Prostate gland (tissue), 2 donors: Measurements from ENCODE around the gene ANKS1B. TPM values are rescaled to one million over a fixed set of nuclear protein-coding genes. Genes with fewer than 3 reads are reported as not detected.

Experiments used
- DNase-seq: peaks from one replicate; pipeline ENCODE4 v3.0.0-alpha.2; 2019; ENCODE audit warnings: low spot score
- H3K27ac ChIP-seq, 2 donors: fragments of 200-600 bp; sonication (generic); 2 replicates each; pipeline ENCODE4 v1.5.1; 2017 to 2019
- H3K27me3 ChIP-seq: fragments of 200-600 bp; sonication (generic); replicated peaks from 2 replicates; pipeline ENCODE4 v1.5.1; 2019; ENCODE audit not compliant: insufficient read depth
- H3K36me3 ChIP-seq, 2 donors: fragments of 200-600 bp; sonication (generic); 1 replicate in 1 of 2; 2 replicates in 1 of 2; pipeline versions ENCODE4 v1.5.1 to v1.8.1; 2017 to 2019
- H3K4me1 ChIP-seq: fragments of 200-600 bp; sonication (generic); replicated peaks from 2 replicates; pipeline ENCODE4 v1.5.1; 2019
- H3K4me3 ChIP-seq, 2 donors: fragments of 200-600 bp; sonication (generic); 2 replicates each; pipeline ENCODE4 v1.5.1; 2017 to 2019
- H3K9me3 ChIP-seq: fragments of 200-600 bp; sonication (generic); 2 replicates; pipeline ENCODE4 v1.5.1; 2017
- CTCF ChIP-seq, 4 experiments: fragments of 200-600 bp in 2 of 4; fragments of 450-650 bp in 2 of 4; sonication (generic) in 2 of 4; IDR thresholded peaks; 1 replicate in 3 of 4; 2 replicates in 1 of 4; pipeline ENCODE4 v1.5.1; 2016 to 2019; ENCODE audit warnings: antibody characterized with exemption in 4 of 4, mild to moderate bottlenecking in 2 of 4, moderate library complexity in 2 of 4
- POLR2A ChIP-seq: fragments of 450-650 bp; IDR thresholded peaks from one replicate; pipeline ENCODE4 v1.6.1; 2016; ENCODE audit warnings: antibody characterized with exemption, mild to moderate bottlenecking
- POLR2AphosphoS5 ChIP-seq: sonication (generic); formaldehyde crosslinking; IDR thresholded peaks from one replicate; pipeline ENCODE4 v1.6.1; 2017; ENCODE audit warnings: antibody characterized with exemption
- WGBS: methylation state at CpG from one replicate; pipeline ENCODE4 v1.1.5; 2018; 5-methylcytosine and 5-hydroxymethylcytosine counted together
- intact Hi-C: fragments of 100-400 bp; cut with DNase I; formaldehyde crosslinking; loops from one replicate; pipeline ENCODE4 v1.14.2; 2022
- total RNA-seq, 2 donors: library from RNA; depleted of rRNA; stranded (reverse); fragments of >200 nt; gene quantifications; one replicate each; pipeline ENCODE4 v1.1.0, GENCODE V29; 2016

Gene ANKS1B
- total RNA-seq, 2 donors from 2014 or later: 13.0 to 17.4 TPM

GRCh38 chr12:99706736-99707473, 277.8 kb downstream of the ANKS1B start:
- no peaks in the 10 kb centered on the region for H3K27me3 ChIP-seq
- TF ChIP-seq POLR2A: no peak
- no peak for TF ChIP-seq POLR2AphosphoS5
- TF ChIP-seq CTCF (IDR thresholded peaks at IDR 0.05): no peak
- H3K27ac ChIP-seq: no peak overlapping the region
- no peaks in the 10 kb centered on the region for H3K4me1 ChIP-seq
- no peak for DNase-seq
- H3K4me3 ChIP-seq: no peak overlapping the region
- no peaks in the 10 kb centered on the region for H3K9me3 ChIP-seq
- 90% methylated on average over 6 of the region's 6 CpGs for WGBS
- intact Hi-C loops: no loop called here
- H3K36me3 ChIP-seq: no peaks in the 10 kb centered on the region

- H3K36me3 ChIP-seq: no peaks in the 10 kb centered on the region
- no peaks in the 10 kb centered on the region for H3K27me3 ChIP-seq
- no peak overlapping the region for H3K4me3 ChIP-seq
- H3K9me3 ChIP-seq: no peaks in the 10 kb centered on the region
- no peak for DNase-seq
- TF ChIP-seq POLR2A: no peak
- no peak for TF ChIP-seq POLR2AphosphoS5
- no peak for TF ChIP-seq CTCF (IDR thresholded peaks at IDR 0.05)
- H3K27ac ChIP-seq: no peak overlapping the region
- intact Hi-C loops: no loop called here
- H3K4me1 ChIP-seq: no peaks in the 10 kb centered on the region
Observed at GRCh38 chr12:99704458-99704857, 280.3 kb downstream of the ANKS1B start.

GRCh38 chr12:99704036-99704435, 280.7 kb downstream of the ANKS1B start:
- Histone ChIP-seq H3K27ac (no peak overlapping the region), H3K4me1 (no peaks in the 10 kb centered on the region), H3K4me3 (no peak overlapping the region), H3K9me3 (no peaks in the 10 kb centered on the region), H3K27me3 (no peaks in the 10 kb centered on the region), H3K36me3 (no peaks in the 10 kb centered on the region)
- DNase-seq: no peak
- 63% methylated on average over 1 of the region's 1 CpG for WGBS
- intact Hi-C loops: no loop called here
- no peak for TF ChIP-seq CTCF (IDR thresholded peaks at IDR 0.05)
- TF ChIP-seq POLR2AphosphoS5: no peak
- no peak for TF ChIP-seq POLR2A

- H3K36me3 ChIP-seq: no peaks in the 10 kb centered on the region
- H3K27ac ChIP-seq: no peak overlapping the region
- TF ChIP-seq POLR2A (no peak), CTCF (IDR thresholded peaks at IDR 0.05) (no peak), POLR2AphosphoS5 (no peak)
- no peak overlapping the region for H3K4me3 ChIP-seq
- no peaks in the 10 kb centered on the region for H3K27me3 ChIP-seq
- no peak for DNase-seq
- no peaks in the 10 kb centered on the region for H3K9me3 ChIP-seq
- intact Hi-C loops: no loop called here
- no peaks in the 10 kb centered on the region for H3K4me1 ChIP-seq
Observed at GRCh38 chr12:99700032-99700431, 284.7 kb downstream of the ANKS1B start.

- no peaks in the 10 kb centered on the region for H3K36me3 ChIP-seq
- no peak for TF ChIP-seq POLR2A
- TF ChIP-seq POLR2AphosphoS5: no peak
- no peak for TF ChIP-seq CTCF (IDR thresholded peaks at IDR 0.05)
- no peak overlapping the region for H3K4me3 ChIP-seq
- intact Hi-C loops: no loop called here
- 36% methylated on average over 2 of the region's 2 CpGs for WGBS
- H3K4me1 ChIP-seq: no peaks in the 10 kb centered on the region
- DNase-seq: no peak
- H3K27me3 ChIP-seq: no peaks in the 10 kb centered on the region
- H3K27ac ChIP-seq: no peak overlapping the region
- no peaks in the 10 kb centered on the region for H3K9me3 ChIP-seq
Observed at GRCh38 chr12:99695050-99695449, 289.7 kb downstream of the ANKS1B start.
